H1 (cell line): Measurements from ENCODE around the gene PEPD. TPM values are rescaled to one million over a fixed set of nuclear protein-coding genes. Genes with fewer than 3 reads are reported as not detected.

Experiments used
- CTCF ChIP-seq, 3 experiments: IDR thresholded peaks; 1 replicate in 2 of 3; 2 replicates in 1 of 3; pipeline versions ENCODE4 v1.5.1 to v1.6.1; 2011; ENCODE audit warnings: low read length in 3 of 3, mild to moderate bottlenecking in 3 of 3, inconsistent platforms in 2 of 3, low read depth in 1 of 3, moderate library complexity in 1 of 3; ENCODE audit not compliant: insufficient read depth in 1 of 3; ENCODE audit errors: control extremely low read depth in 1 of 3
- GABPA ChIP-seq: IDR thresholded peaks from 2 replicates; pipeline ENCODE4 v1.6.1; 2011; ENCODE audit warnings: mild to moderate bottlenecking, low read length, moderate library complexity, borderline replicate concordance; ENCODE audit not compliant: insufficient read depth
- JUND ChIP-seq: IDR thresholded peaks from 2 replicates; pipeline ENCODE4 v1.6.1; 2011; ENCODE audit warnings: mild to moderate bottlenecking, improper control_type of control experiment, low read length
- PHF8 ChIP-seq: fragments of 200-600 bp; sonication (generic); conservative IDR thresholded peaks from 2 replicates; pipeline ENCODE4 v1.7.1; 2012; ENCODE audit warnings: low read depth, mild to moderate bottlenecking, inconsistent platforms, low read length, moderate library complexity
- POU5F1 ChIP-seq: IDR thresholded peaks from 2 replicates; pipeline ENCODE4 v1.6.1; 2011; ENCODE audit warnings: low read depth, mild to moderate bottlenecking, low read length, moderate library complexity
- polyA plus RNA-seq, 7 experiments: library from polyadenylated mRNA; depleted of rRNA in 3 of 7; stranded (reverse) in 5 of 7; unstranded in 2 of 7; fragments of >200 nt in 5 of 7; fragments of 200-250 nt in 2 of 7; gene quantifications; 1 replicate in 5 of 7; 2 replicates in 1 of 7; 4 replicates in 1 of 7; pipeline versions ENCODE4 v1.2.1 to v1.2.3, GENCODE V29; 2011 to 2013; ENCODE audit warnings: missing spikeins in 2 of 7, mixed read lengths in 2 of 7
- total RNA-seq: library from RNA; stranded (reverse); fragmentation: NEBNext Ultra II Directional; extraction: Animal tissue kit (Norgen Biotek cat#: 25700); gene quantifications from 2 replicates; pipeline ENCODE4 v1.2.1, GENCODE V29; 2021

PEPD gene
- total and polyA plus RNA-seq, 2 of the 8 experiments (the other 6 are each of a cell fraction or from before 2014, with no cell fraction given): 84.1 to 178 TPM

GRCh38 chr19:33407716-33408115 is 113.9 kb downstream of the PEPD start (continued):
- no peak for TF ChIP-seq CTCF (IDR thresholded peaks at IDR 0.05; ENCODE audit: control extremely low read depth in 1 of 3, insufficient read depth in 1 of 3, low read depth in 1 of 3, low read length in 3 of 3)
- TF ChIP-seq POU5F1: no peak
- no peak for TF ChIP-seq PHF8
- no peak for TF ChIP-seq GABPA
- no peak for TF ChIP-seq JUND
